ENCODE data around the gene PILRA. TPM values are rescaled to one million over a fixed set of nuclear protein-coding genes. Genes with fewer than 3 reads are reported as not detected.

Gene PILRA
- total and polyA plus RNA-seq, 10 of the 15 experiments (the other 5 are each of a cell fraction or from before 2014, with no cell fraction given), result 6.6 to 43.3 (median 11.5) TPM

DNA sequence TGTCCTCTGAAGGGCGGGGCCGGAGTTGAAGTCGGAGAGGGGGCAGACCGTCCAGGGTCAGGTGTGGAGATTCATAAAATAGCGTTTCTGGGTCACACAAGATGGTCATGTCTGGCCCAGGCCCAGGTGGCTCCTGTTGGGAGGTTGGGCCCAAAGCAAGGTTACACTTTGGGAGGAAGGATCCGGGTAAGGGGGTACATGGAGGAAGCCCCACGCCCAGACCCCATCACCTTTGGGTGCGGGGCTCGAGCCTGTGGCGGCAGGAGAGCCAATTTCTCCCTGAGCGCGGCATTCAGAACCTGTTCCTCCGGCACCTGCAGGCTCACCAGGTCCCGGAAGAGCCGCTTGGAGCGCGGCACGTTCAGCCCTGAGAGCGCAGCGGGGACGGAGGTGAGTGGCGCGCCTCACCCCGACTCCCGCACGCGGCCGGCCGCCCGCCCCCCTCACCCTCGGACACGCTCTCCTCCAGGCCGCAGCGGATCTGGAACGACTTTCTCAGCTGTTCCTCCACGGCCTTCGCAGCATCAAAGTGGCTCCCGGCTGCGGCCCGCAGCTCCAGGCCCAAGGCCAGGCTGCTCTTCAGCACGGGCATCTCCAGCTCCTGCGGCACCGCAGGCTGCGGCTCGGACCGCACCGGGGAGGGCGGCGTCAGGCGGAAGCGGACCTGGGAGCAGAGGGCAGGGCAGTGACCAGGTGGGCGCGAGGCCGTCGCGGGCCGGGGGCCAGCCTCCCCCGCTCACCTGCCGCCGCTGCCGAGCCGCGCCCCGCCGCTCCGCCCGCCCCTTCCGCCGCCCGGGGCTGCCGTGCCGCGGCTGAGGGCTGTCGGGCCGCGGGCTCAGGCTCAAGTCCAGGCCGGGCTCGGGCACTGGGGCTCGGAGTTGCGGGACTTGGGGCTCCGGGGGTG, 62.4 kb downstream of the PILRA start (continued):
- TF ChIP-seq, protein P1, sequence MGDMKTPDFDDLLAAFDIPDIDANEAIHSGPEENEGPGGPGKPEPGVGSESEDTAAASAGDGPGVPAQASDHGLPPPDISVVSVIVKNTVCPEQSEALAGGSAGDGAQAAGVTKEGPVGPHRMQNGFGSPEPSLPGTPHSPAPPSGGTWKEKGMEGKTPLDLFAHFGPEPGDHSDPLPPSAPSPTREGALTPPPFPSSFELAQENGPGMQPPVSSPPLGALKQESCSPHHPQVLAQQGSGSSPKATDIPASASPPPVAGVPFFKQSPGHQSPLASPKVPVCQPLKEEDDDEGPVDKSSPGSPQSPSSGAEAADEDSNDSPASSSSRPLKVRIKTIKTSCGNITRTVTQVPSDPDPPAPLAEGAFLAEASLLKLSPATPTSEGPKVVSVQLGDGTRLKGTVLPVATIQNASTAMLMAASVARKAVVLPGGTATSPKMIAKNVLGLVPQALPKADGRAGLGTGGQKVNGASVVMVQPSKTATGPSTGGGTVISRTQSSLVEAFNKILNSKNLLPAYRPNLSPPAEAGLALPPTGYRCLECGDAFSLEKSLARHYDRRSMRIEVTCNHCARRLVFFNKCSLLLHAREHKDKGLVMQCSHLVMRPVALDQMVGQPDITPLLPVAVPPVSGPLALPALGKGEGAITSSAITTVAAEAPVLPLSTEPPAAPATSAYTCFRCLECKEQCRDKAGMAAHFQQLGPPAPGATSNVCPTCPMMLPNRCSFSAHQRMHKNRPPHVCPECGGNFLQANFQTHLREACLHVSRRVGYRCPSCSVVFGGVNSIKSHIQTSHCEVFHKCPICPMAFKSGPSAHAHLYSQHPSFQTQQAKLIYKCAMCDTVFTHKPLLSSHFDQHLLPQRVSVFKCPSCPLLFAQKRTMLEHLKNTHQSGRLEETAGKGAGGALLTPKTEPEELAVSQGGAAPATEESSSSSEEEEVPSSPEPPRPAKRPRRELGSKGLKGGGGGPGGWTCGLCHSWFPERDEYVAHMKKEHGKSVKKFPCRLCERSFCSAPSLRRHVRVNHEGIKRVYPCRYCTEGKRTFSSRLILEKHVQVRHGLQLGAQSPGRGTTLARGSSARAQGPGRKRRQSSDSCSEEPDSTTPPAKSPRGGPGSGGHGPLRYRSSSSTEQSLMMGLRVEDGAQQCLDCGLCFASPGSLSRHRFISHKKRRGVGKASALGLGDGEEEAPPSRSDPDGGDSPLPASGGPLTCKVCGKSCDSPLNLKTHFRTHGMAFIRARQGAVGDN (IDR thresholded peaks at IDR 0.05), result 0 out of 2 replicates have a peak, but pooled peaks have one; percentile 39
- TF ChIP-seq NR2F1 (conservative IDR thresholded peaks at IDR 0.05) (0 out of 2 replicates have a peak, but pooled peaks have one; percentile 27), NBN (IDR thresholded peaks at IDR 0.05) (no peak), PAX5 (IDR thresholded peaks at IDR 0.05; ENCODE audit: borderline replicate concordance, low read depth, low read length) (no peak), EED (IDR thresholded peaks at IDR 0.05; ENCODE audit: low read depth) (no peak), MYC (IDR thresholded peaks at IDR 0.05; ENCODE audit: insufficient read depth, insufficient read length, insufficient replicate concordance, low read length, severe bottlenecking) (peak; percentile 25), BACH1 (IDR thresholded peaks at IDR 0.05; ENCODE audit: borderline replicate concordance) (peak; percentile 55; the same call in 1 of the 2 replicates), TARDBP (IDR thresholded peaks at IDR 0.05; ENCODE audit: borderline replicate concordance) (no peak), JUNB (IDR thresholded peaks at IDR 0.05) (no peak), KDM1A (IDR thresholded peaks at IDR 0.05; ENCODE audit: borderline replicate concordance) (no peak), STAT1 (conservative IDR thresholded peaks at IDR 0.05) (no peak)
- TF ChIP-seq, protein P2, sequence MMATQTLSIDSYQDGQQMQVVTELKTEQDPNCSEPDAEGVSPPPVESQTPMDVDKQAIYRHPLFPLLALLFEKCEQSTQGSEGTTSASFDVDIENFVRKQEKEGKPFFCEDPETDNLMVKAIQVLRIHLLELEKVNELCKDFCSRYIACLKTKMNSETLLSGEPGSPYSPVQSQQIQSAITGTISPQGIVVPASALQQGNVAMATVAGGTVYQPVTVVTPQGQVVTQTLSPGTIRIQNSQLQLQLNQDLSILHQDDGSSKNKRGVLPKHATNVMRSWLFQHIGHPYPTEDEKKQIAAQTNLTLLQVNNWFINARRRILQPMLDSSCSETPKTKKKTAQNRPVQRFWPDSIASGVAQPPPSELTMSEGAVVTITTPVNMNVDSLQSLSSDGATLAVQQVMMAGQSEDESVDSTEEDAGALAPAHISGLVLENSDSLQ (IDR thresholded peaks at IDR 0.05), result 0 out of 2 replicates have a peak, but pooled peaks have one; percentile 12
- TF ChIP-seq, protein P3, sequence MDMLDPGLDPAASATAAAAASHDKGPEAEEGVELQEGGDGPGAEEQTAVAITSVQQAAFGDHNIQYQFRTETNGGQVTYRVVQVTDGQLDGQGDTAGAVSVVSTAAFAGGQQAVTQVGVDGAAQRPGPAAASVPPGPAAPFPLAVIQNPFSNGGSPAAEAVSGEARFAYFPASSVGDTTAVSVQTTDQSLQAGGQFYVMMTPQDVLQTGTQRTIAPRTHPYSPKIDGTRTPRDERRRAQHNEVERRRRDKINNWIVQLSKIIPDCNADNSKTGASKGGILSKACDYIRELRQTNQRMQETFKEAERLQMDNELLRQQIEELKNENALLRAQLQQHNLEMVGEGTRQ (IDR thresholded peaks at IDR 0.05; ENCODE audit: borderline replicate concordance, low read depth, low read length), result no peak
- TF ChIP-seq, protein P4, sequence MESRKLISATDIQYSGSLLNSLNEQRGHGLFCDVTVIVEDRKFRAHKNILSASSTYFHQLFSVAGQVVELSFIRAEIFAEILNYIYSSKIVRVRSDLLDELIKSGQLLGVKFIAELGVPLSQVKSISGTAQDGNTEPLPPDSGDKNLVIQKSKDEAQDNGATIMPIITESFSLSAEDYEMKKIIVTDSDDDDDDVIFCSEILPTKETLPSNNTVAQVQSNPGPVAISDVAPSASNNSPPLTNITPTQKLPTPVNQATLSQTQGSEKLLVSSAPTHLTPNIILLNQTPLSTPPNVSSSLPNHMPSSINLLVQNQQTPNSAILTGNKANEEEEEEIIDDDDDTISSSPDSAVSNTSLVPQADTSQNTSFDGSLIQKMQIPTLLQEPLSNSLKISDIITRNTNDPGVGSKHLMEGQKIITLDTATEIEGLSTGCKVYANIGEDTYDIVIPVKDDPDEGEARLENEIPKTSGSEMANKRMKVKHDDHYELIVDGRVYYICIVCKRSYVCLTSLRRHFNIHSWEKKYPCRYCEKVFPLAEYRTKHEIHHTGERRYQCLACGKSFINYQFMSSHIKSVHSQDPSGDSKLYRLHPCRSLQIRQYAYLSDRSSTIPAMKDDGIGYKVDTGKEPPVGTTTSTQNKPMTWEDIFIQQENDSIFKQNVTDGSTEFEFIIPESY (IDR thresholded peaks at IDR 0.05), result no peak
- TF ChIP-seq, protein P5, sequence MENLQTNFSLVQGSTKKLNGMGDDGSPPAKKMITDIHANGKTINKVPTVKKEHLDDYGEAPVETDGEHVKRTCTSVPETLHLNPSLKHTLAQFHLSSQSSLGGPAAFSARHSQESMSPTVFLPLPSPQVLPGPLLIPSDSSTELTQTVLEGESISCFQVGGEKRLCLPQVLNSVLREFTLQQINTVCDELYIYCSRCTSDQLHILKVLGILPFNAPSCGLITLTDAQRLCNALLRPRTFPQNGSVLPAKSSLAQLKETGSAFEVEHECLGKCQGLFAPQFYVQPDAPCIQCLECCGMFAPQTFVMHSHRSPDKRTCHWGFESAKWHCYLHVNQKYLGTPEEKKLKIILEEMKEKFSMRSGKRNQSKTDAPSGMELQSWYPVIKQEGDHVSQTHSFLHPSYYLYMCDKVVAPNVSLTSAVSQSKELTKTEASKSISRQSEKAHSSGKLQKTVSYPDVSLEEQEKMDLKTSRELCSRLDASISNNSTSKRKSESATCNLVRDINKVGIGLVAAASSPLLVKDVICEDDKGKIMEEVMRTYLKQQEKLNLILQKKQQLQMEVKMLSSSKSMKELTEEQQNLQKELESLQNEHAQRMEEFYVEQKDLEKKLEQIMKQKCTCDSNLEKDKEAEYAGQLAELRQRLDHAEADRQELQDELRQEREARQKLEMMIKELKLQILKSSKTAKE (IDR thresholded peaks at IDR 0.05; ENCODE audit: low read depth, poor library complexity, severe bottlenecking), result no peak
- TF ChIP-seq, protein P6, sequence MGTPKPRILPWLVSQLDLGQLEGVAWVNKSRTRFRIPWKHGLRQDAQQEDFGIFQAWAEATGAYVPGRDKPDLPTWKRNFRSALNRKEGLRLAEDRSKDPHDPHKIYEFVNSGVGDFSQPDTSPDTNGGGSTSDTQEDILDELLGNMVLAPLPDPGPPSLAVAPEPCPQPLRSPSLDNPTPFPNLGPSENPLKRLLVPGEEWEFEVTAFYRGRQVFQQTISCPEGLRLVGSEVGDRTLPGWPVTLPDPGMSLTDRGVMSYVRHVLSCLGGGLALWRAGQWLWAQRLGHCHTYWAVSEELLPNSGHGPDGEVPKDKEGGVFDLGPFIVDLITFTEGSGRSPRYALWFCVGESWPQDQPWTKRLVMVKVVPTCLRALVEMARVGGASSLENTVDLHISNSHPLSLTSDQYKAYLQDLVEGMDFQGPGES (IDR thresholded peaks at IDR 0.05), result no peak
